ENCODE measurements around the gene NLK.
"Not testable (repeated sequence)": the region's sequence is repeated elsewhere in the genome, so short reads cannot be mapped to it uniquely, and the experiment has no call there.

Gene NLK

DNA sequence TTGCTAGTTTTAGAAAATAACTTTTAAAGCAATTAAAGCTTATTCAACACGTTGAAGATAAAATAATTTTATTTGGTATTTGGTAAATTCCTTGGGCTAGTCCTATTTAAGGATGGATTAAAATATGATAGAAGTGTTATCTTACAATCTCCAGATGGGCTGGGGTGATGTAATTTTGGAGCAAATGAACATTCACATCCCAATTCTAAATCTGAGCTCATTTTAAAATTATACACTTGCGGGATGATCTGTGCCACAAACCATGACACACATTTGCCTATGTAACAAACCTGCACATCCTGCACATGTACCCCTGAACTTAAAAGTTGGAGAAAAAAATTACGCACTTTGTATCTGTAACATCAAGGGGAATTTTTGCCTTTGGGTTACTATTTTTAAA, 31.5 kb downstream of the NLK start:
- TF ChIP-seq, protein P1, sequence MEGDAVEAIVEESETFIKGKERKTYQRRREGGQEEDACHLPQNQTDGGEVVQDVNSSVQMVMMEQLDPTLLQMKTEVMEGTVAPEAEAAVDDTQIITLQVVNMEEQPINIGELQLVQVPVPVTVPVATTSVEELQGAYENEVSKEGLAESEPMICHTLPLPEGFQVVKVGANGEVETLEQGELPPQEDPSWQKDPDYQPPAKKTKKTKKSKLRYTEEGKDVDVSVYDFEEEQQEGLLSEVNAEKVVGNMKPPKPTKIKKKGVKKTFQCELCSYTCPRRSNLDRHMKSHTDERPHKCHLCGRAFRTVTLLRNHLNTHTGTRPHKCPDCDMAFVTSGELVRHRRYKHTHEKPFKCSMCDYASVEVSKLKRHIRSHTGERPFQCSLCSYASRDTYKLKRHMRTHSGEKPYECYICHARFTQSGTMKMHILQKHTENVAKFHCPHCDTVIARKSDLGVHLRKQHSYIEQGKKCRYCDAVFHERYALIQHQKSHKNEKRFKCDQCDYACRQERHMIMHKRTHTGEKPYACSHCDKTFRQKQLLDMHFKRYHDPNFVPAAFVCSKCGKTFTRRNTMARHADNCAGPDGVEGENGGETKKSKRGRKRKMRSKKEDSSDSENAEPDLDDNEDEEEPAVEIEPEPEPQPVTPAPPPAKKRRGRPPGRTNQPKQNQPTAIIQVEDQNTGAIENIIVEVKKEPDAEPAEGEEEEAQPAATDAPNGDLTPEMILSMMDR (IDR thresholded peaks at IDR 0.05; ENCODE audit: insufficient read depth, low read length, missing control alignments) = no peak
- ChIA-PET POLR2A (no interaction called here), CTCF (no interaction called here)
- no peak overlapping the region for H3K4me3 ChIP-seq (ENCODE audit: low read depth, low read length)
- no peak for DNase-seq (ENCODE audit: low read depth, low spot score)

DNA sequence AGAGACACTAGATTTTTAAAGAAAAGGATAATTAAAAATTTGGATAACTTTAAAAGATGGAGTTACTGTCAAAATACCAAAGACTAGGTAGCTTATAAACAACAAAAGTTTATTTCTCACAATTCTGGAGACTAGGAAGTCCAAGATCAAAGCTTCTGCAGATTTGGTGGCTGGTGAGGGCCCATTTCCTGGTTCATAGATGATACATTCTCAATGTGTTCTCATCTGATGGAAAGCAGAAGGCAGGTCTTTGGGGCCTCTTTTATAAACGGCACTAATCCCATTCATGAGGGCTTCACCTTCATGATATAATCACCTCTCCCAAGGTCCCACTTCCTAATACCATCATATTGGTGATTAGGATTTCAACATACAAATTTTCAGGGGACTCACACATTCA, 33.7 kb downstream of the NLK start:
- TF ChIP-seq, protein P1 (IDR thresholded peaks at IDR 0.05; ENCODE audit: insufficient read depth, low read length, missing control alignments) = no peak
- no peak overlapping the region for H3K4me3 ChIP-seq (ENCODE audit: low read depth, low read length)
- ChIA-PET POLR2A (no interaction called here), CTCF (no interaction called here)
- no peak for DNase-seq (ENCODE audit: low read depth, low spot score)

DNA sequence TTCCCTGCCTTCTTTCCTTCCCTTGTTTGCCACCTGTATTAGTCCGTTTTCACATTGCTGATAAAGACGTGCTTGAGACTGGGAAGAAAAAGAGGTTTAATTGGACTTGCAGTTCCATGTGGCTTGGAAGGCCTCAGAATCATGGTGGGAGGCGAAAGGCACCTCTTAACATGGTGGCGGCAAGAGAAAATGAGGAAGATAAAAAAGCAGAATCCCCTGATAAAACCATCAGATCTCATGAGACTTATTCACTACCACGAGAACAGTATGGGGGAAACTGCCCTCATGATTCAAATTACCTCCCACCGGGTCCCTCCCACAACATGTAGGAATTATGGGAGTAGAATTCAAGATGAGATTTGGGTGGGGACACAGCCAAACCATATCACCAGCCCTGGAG, 34.7 kb downstream of the NLK start:
- CTCF ChIA-PET; H3K4me3 ChIP-seq (ENCODE audit: low read depth, low read length); DNase-seq (ENCODE audit: low read depth, low spot score); POLR2A ChIA-PET: not testable (repeated sequence)

DNA sequence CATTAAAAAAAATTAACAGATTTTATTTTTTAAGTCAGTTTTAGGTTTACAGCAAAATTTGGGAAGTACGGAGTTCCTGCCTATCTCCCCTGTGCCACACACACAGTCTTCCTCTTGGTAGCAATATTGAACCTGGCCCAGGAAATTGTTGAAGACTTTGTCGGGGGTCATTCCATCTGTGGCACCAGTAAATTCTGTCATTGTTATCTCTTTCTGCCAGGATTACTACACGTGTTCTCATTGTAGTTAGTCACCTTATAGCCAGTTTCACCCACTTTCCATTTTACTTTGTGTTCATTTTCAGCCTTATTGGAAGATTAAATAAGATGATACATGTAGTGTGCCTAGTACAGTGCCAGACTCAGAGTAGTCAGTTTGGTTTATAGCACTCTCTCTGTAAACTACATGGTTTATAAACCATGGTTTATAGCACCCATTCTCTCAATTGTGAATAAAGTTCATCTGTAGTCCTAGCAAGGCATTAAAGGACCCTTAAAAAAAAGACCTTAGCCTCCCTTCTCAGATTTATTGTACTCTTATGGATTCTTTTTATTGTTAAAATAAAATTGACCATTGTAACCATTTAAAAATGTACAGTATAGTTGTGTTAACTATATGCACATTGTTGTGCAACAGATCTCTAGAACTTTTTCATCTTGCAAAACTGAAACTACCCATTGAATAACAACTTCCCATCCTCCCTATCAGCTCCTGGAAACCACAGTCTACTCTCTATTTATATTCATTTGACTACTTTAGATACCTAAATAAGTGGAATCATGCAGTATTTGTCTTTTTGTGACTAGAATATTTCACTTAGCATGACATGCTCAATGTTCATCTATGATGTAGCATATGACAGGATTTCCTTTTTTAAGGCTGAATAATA, 36.1 kb downstream of the NLK start:
- ChIA-PET POLR2A (no interaction called here), CTCF (no interaction called here)
- H3K4me3 ChIP-seq (ENCODE audit: low read depth, low read length) = no peak overlapping the region
- DNase-seq (ENCODE audit: low read depth, low spot score) = no peak
- TF ChIP-seq, protein P1 (IDR thresholded peaks at IDR 0.05; ENCODE audit: insufficient read depth, low read length, missing control alignments) = no peak

DNA sequence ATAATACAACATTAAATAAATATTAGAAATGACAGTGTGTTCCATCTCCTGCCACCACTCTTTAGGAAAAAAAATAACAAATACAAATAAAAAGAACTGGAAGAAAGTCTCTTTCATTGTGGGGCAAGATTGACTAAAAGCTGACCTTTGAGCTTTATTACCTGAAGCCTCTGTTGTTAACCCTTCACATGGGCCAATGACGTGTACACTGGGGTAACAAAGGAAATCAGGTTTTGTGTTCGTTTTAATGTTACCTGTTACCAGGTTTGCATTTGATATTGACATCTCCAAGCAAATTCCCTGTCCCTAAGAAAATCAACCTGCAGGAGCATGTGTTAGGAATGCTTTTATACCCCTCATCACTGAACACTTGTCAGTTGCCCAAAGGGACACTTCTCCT, 39.0 kb downstream of the NLK start:
- H3K4me3 ChIP-seq (ENCODE audit: low read depth, low read length) = no peak overlapping the region
- TF ChIP-seq, protein P1 (IDR thresholded peaks at IDR 0.05; ENCODE audit: insufficient read depth, low read length, missing control alignments) = no peak
- ChIA-PET POLR2A (no interaction called here), CTCF (interaction anchor here (1.2 kb wide), 1 partner anchor 14 kb away, joined by 4 read pairs; no protein-coding TSS in a partner anchor)
- DNase-seq (ENCODE audit: low read depth, low spot score) = no peak

DNA sequence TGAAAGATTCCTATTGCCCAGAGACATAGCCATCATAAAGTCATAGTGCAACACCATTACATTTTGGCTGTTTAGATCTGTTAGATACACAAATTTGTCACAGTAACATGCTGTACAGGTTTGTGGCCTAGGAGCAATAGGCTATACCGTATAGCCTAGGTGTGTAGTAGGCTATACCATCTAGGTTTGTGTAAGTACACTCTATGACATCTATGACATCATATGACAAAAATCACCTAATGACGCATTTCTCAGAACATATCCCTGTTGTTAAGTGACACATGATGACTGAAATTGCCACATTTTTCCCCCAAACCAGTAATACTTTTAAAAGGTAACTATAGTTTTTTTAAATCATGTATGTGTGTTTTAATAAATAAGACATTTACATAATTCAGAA, 43.3 kb downstream of the NLK start:
- H3K4me3 ChIP-seq (ENCODE audit: low read depth, low read length) = no peak overlapping the region
- CTCF ChIA-PET = no interaction called here
- TF ChIP-seq, protein P1 (IDR thresholded peaks at IDR 0.05; ENCODE audit: insufficient read depth, low read length, missing control alignments) = no peak
- POLR2A ChIA-PET = no interaction called here
- DNase-seq (ENCODE audit: low read depth, low spot score) = no peak

DNA sequence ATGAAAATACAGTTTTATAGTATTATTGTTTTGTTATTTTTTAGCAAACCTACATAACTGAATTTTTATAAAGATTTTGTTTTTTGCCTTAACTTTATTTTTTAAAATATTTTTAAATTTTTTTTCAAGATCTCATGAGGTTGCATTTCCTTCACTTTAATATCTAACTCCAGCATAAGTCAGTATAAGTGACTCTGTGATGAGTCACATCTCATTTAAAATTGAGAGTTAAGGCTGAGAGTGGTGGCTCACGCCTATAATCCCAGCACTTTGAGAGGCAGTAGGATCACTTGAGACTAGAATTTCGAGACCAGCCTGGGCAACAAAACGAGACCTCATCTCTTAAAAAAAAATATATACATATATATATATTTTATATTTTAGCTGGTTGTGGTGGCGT, 44.0 kb downstream of the NLK start:
- TF ChIP-seq, protein P1 (IDR thresholded peaks at IDR 0.05; ENCODE audit: insufficient read depth, low read length, missing control alignments) = no peak
- ChIA-PET POLR2A (no interaction called here), CTCF (no interaction called here)
- H3K4me3 ChIP-seq (ENCODE audit: low read depth, low read length) = no peak overlapping the region
- no peak for DNase-seq (ENCODE audit: low read depth, low spot score)
